ENCODE results near the gene AK1. TPM values are rescaled to one million over a fixed set of nuclear protein-coding genes. Genes with fewer than 3 reads are reported as not detected.

Gene AK1
- total RNA-seq, 1 experiment from 2014 or later, result 31.6 TPM

GRCh38 chr9:127884427-127884911 lies 7.0 kb upstream of the AK1 start:
- Mint-ChIP-seq H3K9me3 (no peaks in the 10 kb centered on the region), H3K27me3 (ENCODE audit: low read depth) (no peaks in the 10 kb centered on the region; the same call in none of the 2 replicates), H3K4me1 (peaks cover 6 to 20% of the 10 kb centered on the region in 2 experiments; a peak in 3 of 4 replicates), H3K27ac (peak overlapping the region in 2 of 3 experiments; percentile 40 to 76; a peak in 3 of 7 replicates), H3K4me3 (no peak overlapping the region; a peak in 1 of 5 replicates), H3K36me3 (ENCODE audit: insufficient read depth in 1 of 3, low read depth in 3 of 3) (peaks cover 2 to 26% (median 26%) of the 10 kb centered on the region in 3 experiments; a peak in 5 of 7 replicates)
- H2AK5ac ChIP-seq (ENCODE audit: insufficient read length, low read length), result no peak overlapping the region
- no peaks in the 10 kb centered on the region for H3K9me3 ChIP-seq (ENCODE audit: control insufficient read depth, low read depth, low read length)
- H3K27me3 ChIP-seq (ENCODE audit: insufficient read depth, low read length), result no peaks in the 10 kb centered on the region
- no peak overlapping the region for H3K4ac ChIP-seq (ENCODE audit: low read depth, low read length)
- WGBS (ENCODE audit: extremely low coverage, insufficient read length, low lambda C conversion rate), result no CpG with 5 or more reads among the region's 11 CpGs
- H3K23me2 ChIP-seq (ENCODE audit: insufficient read length, low read depth, low read length, poor library complexity, severe bottlenecking), result no peaks in the 10 kb centered on the region
- no peak overlapping the region for H2BK20ac ChIP-seq (ENCODE audit: low read depth, low read length, poor library complexity, severe bottlenecking)
- H2BK120ac ChIP-seq (ENCODE audit: low read depth, low read length, poor library complexity, severe bottlenecking), result no peak overlapping the region
- no peak overlapping the region for H3T11ph ChIP-seq (ENCODE audit: low read length)
- no peak overlapping the region for H3K9ac ChIP-seq (ENCODE audit: extremely low read depth, insufficient read length, low read length)
- H4K91ac ChIP-seq (ENCODE audit: insufficient read length, low read depth, low read length), result no peak overlapping the region
- no peak overlapping the region for H4K8ac ChIP-seq (replicated peaks; ENCODE audit: insufficient read length, low read depth, low read length)
- H3K79me2 ChIP-seq (ENCODE audit: insufficient read depth, low read length), result no peaks in the 10 kb centered on the region
- H3K14ac ChIP-seq (ENCODE audit: insufficient read depth, low read length), result no peak overlapping the region
- no peaks in the 10 kb centered on the region for H3K79me1 ChIP-seq (ENCODE audit: insufficient read depth, low read depth, low read length, poor library complexity, severe bottlenecking)
- no peaks in the 10 kb centered on the region for H4K20me1 ChIP-seq (ENCODE audit: control insufficient read depth, insufficient read depth, insufficient read length)
- no peak overlapping the region for H3K18ac ChIP-seq (ENCODE audit: insufficient read length, low read depth, low read length)
- no peak overlapping the region for H3K23ac ChIP-seq (ENCODE audit: insufficient read length, low read depth, low read length)
- H2BK12ac ChIP-seq (ENCODE audit: insufficient read length, low read depth, low read length), result no peak overlapping the region
- H3K56ac ChIP-seq (ENCODE audit: insufficient read length, low read depth, low read length), result no peak overlapping the region
- H3K4me2 ChIP-seq (ENCODE audit: insufficient read depth, insufficient read length, low read length), result no peak overlapping the region
- no peak overlapping the region for H3K27ac ChIP-seq (ENCODE audit: insufficient read length, low read depth, low read length)
- no peak overlapping the region for H2BK15ac ChIP-seq (ENCODE audit: low read depth, low read length)
- no peak overlapping the region for H4K5ac ChIP-seq (ENCODE audit: insufficient read length, low read depth, low read length)
- H2BK5ac ChIP-seq (ENCODE audit: insufficient read length, low read length), result no peak overlapping the region
- H3K4me1 ChIP-seq (ENCODE audit: insufficient read depth, low read length), result no peaks in the 10 kb centered on the region
- TF ChIP-seq, protein P1, sequence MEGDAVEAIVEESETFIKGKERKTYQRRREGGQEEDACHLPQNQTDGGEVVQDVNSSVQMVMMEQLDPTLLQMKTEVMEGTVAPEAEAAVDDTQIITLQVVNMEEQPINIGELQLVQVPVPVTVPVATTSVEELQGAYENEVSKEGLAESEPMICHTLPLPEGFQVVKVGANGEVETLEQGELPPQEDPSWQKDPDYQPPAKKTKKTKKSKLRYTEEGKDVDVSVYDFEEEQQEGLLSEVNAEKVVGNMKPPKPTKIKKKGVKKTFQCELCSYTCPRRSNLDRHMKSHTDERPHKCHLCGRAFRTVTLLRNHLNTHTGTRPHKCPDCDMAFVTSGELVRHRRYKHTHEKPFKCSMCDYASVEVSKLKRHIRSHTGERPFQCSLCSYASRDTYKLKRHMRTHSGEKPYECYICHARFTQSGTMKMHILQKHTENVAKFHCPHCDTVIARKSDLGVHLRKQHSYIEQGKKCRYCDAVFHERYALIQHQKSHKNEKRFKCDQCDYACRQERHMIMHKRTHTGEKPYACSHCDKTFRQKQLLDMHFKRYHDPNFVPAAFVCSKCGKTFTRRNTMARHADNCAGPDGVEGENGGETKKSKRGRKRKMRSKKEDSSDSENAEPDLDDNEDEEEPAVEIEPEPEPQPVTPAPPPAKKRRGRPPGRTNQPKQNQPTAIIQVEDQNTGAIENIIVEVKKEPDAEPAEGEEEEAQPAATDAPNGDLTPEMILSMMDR (conservative IDR thresholded peaks at IDR 0.05), result no peak
- no peak for DNase-seq
- H2AFZ ChIP-seq (ENCODE audit: low read length), result no peak overlapping the region

Data from H9 (cell line).